GM21423 (cell line): ENCODE measurements around the gene HYPK.
"Not testable (repeated sequence)": the region's sequence is repeated elsewhere in the genome, so short reads cannot be mapped to it uniquely, and the experiment has no call there.

Experiments used
- ATAC-seq: cut with Tn5 transposase; IDR thresholded peaks from one replicate; pipeline ENCODE4 v1.9.1; 2021; ENCODE audit warnings: mild to moderate bottlenecking, moderate library complexity; ENCODE audit not compliant: unreplicated experiment

The HYPK gene

GRCh38 chr15:43832485-43832884 lies 32.1 kb downstream of the HYPK start:
- ATAC-seq = not testable (repeated sequence)

GRCh38 chr15:43845421-43845820 lies 45.0 kb downstream of the HYPK start:
- ATAC-seq = no peak

DNA sequence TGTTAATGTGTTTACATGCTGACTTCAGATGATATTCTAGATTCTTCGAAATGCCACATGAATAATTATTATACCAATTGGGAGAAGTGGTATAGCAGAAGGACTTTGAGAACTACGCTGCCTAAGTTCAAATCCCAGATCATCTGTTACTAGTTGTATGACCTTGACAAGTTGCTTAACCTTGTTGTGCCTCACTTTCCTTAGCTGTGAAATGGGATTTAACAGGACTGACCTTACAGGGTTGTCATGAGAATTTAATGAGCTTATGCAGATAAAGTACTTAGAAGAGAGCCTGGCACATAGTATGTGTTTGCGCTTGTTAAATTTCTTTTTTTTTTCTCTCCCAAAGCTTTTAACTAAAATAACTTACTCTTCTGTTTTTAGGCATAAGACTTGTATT lies 50.9 kb downstream of the HYPK start:
- no peak for ATAC-seq

DNA sequence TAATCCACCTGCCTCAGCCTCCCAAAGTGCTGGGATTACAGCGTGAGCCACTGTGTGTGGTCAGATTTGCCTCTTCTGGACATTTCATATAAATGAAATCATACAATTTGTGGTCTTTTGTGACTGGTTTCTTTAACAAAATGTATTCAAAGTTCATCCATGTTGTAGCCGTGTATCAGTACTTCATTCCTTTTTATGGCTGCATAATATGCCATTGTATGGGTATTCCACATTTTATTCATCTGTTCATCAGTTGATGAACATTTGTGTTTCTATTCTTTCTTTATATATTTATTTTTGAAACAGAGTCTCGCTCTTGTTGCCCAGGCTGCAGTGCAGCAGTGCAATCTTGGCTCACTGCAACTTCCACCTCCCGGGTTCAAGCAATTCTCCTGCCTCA lies 52.2 kb downstream of the HYPK start:
- no peak for ATAC-seq
